Stimulated activated naive B cell treated with anti-CD40 and anti-IgM and Interleukin-4, amounts not matched to agents 10 μg/mL and 1 μg/mL and 100 μg/mL, for 72 hours (primary cell): ENCODE results near the gene ABCD1.

Experiments
- ATAC-seq, 2 donors: fragments of 150-1000 bp; cut with Tn5 transposase; replicated peaks; 2 replicates each; pipeline ENCODE4 v1.10.0; 2021; ENCODE audit warnings: moderate library complexity in 1 of 2
- DNase-seq: peaks from one replicate; pipeline ENCODE4 v3.0.0; 2021
- H3K27ac Mint-ChIP-seq: one replicate; pipeline ENCODE4 v1.8.0; 2022; ENCODE audit warnings: mild to moderate bottlenecking, mixed read lengths
- H3K27me3 Mint-ChIP-seq, 2 donors: one replicate each; pipeline ENCODE4 v1.8.0; 2022; ENCODE audit warnings: mixed read lengths in 2 of 2
- H3K36me3 Mint-ChIP-seq, 2 donors: one replicate each; pipeline ENCODE4 v1.8.0; 2022; ENCODE audit warnings: mixed read lengths in 2 of 2, mild to moderate bottlenecking in 1 of 2
- H3K4me1 Mint-ChIP-seq, 2 donors: one replicate each; pipeline ENCODE4 v1.8.0; 2022; ENCODE audit warnings: mixed read lengths in 2 of 2, mild to moderate bottlenecking in 1 of 2
- H3K4me3 Mint-ChIP-seq, 2 donors: one replicate each; pipeline ENCODE4 v1.8.0; 2022; ENCODE audit warnings: mild to moderate bottlenecking in 2 of 2, mixed read lengths in 2 of 2, moderate library complexity in 1 of 2
- H3K9me3 Mint-ChIP-seq, 2 donors: one replicate each; pipeline ENCODE4 v1.8.0; 2022; ENCODE audit warnings: mixed read lengths in 2 of 2, mild to moderate bottlenecking in 1 of 2

The ABCD1 gene

GRCh38 chrX:153763298-153763932, 38.8 kb downstream of the ABCD1 start:
- H3K36me3 Mint-ChIP-seq = no peaks in the 10 kb centered on the region
- DNase-seq (no peak), ATAC-seq (peak in 1 of 2 donors; percentile 2)
- no peak overlapping the region for H3K4me3 Mint-ChIP-seq
- H3K27me3 Mint-ChIP-seq = peaks cover 0 to 10% of the 10 kb centered on the region in 2 donors
- peaks cover 19 to 32% of the 10 kb centered on the region in 2 donors for H3K4me1 Mint-ChIP-seq
- H3K27ac Mint-ChIP-seq = no peak overlapping the region
- H3K9me3 Mint-ChIP-seq = no peaks in the 10 kb centered on the region

GRCh38 chrX:153763989-153764755, 39.5 kb downstream of the ABCD1 start, which contains the start of gene PLXNB3:
Gene PLXNB3 (plus strand): TSS chrX:153764249. CDS start chrX:153765536, 1,287 bp downstream.
- Mint-ChIP-seq H3K4me1 (peaks cover 19 to 31% of the 10 kb centered on the region in 2 donors), H3K4me3 (peak within 1 kb of the TSS in 1 of 2 donors; percentile 44), H3K27ac (peak within 1 kb of the TSS; percentile 67), H3K36me3 (no peaks in the 10 kb centered on the region), H3K27me3 (peaks cover 0 to 10% of the 10 kb centered on the region in 2 donors), H3K9me3 (no peaks in the 10 kb centered on the region)
- ATAC-seq (peak; percentile 82), DNase-seq (peak; percentile 66)

- no peak overlapping the region for H3K27ac Mint-ChIP-seq
- no peak for DNase-seq
- no peaks in the 10 kb centered on the region for H3K36me3 Mint-ChIP-seq
- H3K27me3 Mint-ChIP-seq = peaks cover 0 to 10% of the 10 kb centered on the region in 2 donors
- H3K4me1 Mint-ChIP-seq = peaks cover 19 to 31% of the 10 kb centered on the region in 2 donors
- H3K9me3 Mint-ChIP-seq = no peaks in the 10 kb centered on the region
- no peak for ATAC-seq
- H3K4me3 Mint-ChIP-seq = no peak overlapping the region
These were observed 40.1 kb downstream of the ABCD1 start for GRCh38 chrX:153764786-153765137.

GRCh38 chrX:153765138-153766079, 40.8 kb downstream of the ABCD1 start:
- peaks cover 0 to 16% of the 10 kb centered on the region in 2 donors for H3K27me3 Mint-ChIP-seq
- ATAC-seq = no peak
- H3K4me3 Mint-ChIP-seq = peak overlapping the region in 1 of 2 donors; percentile 64
- peaks cover 19 to 31% of the 10 kb centered on the region in 2 donors for H3K4me1 Mint-ChIP-seq
- DNase-seq = no peak
- H3K27ac Mint-ChIP-seq = no peak overlapping the region
- no peaks in the 10 kb centered on the region for H3K9me3 Mint-ChIP-seq
- H3K36me3 Mint-ChIP-seq = no peaks in the 10 kb centered on the region

GRCh38 chrX:153766098-153766817, 41.6 kb downstream of the ABCD1 start:
- Mint-ChIP-seq H3K27me3 (peaks cover 0 to 16% of the 10 kb centered on the region in 2 donors), H3K4me1 (peaks cover 19 to 31% of the 10 kb centered on the region in 2 donors), H3K4me3 (peak overlapping the region; percentile 52 to 64), H3K36me3 (no peaks in the 10 kb centered on the region), H3K27ac (peak overlapping the region; percentile 9), H3K9me3 (no peaks in the 10 kb centered on the region)
- ATAC-seq = peak; percentile 62 to 72
- no peak for DNase-seq

- Mint-ChIP-seq H3K4me1 (peaks cover 19 to 31% of the 10 kb centered on the region in 2 donors), H3K27ac (no peak overlapping the region), H3K9me3 (no peaks in the 10 kb centered on the region), H3K27me3 (peaks cover 0 to 16% of the 10 kb centered on the region in 2 donors), H3K36me3 (no peaks in the 10 kb centered on the region), H3K4me3 (no peak overlapping the region)
- no peak for DNase-seq
- no peak for ATAC-seq
These were observed 42.4 kb downstream of the ABCD1 start for GRCh38 chrX:153766871-153767673.

GRCh38 chrX:153767674-153768055, 43.0 kb downstream of the ABCD1 start:
- no peak overlapping the region for H3K4me3 Mint-ChIP-seq
- peaks cover 0 to 16% of the 10 kb centered on the region in 2 donors for H3K27me3 Mint-ChIP-seq
- no peaks in the 10 kb centered on the region for H3K36me3 Mint-ChIP-seq
- DNase-seq (no peak), ATAC-seq (no peak)
- H3K4me1 Mint-ChIP-seq = peaks cover 19 to 31% of the 10 kb centered on the region in 2 donors
- H3K27ac Mint-ChIP-seq = no peak overlapping the region
- no peaks in the 10 kb centered on the region for H3K9me3 Mint-ChIP-seq

GRCh38 chrX:153768311-153769157, 43.9 kb downstream of the ABCD1 start:
- H3K9me3 Mint-ChIP-seq = no peaks in the 10 kb centered on the region
- no peak overlapping the region for H3K27ac Mint-ChIP-seq
- H3K36me3 Mint-ChIP-seq = no peaks in the 10 kb centered on the region
- DNase-seq = no peak
- peaks cover 19 to 31% of the 10 kb centered on the region in 2 donors for H3K4me1 Mint-ChIP-seq
- peaks cover 0 to 16% of the 10 kb centered on the region in 2 donors for H3K27me3 Mint-ChIP-seq
- ATAC-seq = no peak
- H3K4me3 Mint-ChIP-seq = no peak overlapping the region

- Mint-ChIP-seq H3K27ac (no peak overlapping the region), H3K27me3 (peaks cover 0 to 10% of the 10 kb centered on the region in 2 donors), H3K9me3 (no peaks in the 10 kb centered on the region), H3K4me3 (no peak overlapping the region), H3K4me1 (peaks cover 14 to 23% of the 10 kb centered on the region in 2 donors), H3K36me3 (no peaks in the 10 kb centered on the region)
- no peak for ATAC-seq
- no peak for DNase-seq
These were observed 44.7 kb downstream of the ABCD1 start for GRCh38 chrX:153769158-153769864.

GRCh38 chrX:153769865-153770600, 45.4 kb downstream of the ABCD1 start:
- no peak for ATAC-seq
- peaks cover 14 to 23% of the 10 kb centered on the region in 2 donors for H3K4me1 Mint-ChIP-seq
- H3K4me3 Mint-ChIP-seq = no peak overlapping the region
- H3K36me3 Mint-ChIP-seq = no peaks in the 10 kb centered on the region
- H3K27me3 Mint-ChIP-seq = peaks cover 0 to 10% of the 10 kb centered on the region in 2 donors
- no peaks in the 10 kb centered on the region for H3K9me3 Mint-ChIP-seq
- no peak for DNase-seq
- H3K27ac Mint-ChIP-seq = no peak overlapping the region

GRCh38 chrX:153770601-153771414, 46.2 kb downstream of the ABCD1 start:
- Mint-ChIP-seq H3K27me3 (peaks cover 0 to 10% of the 10 kb centered on the region in 2 donors), H3K9me3 (no peaks in the 10 kb centered on the region), H3K4me3 (no peak overlapping the region), H3K27ac (no peak overlapping the region), H3K4me1 (peaks cover 14 to 23% of the 10 kb centered on the region in 2 donors), H3K36me3 (no peaks in the 10 kb centered on the region)
- ATAC-seq (no peak), DNase-seq (no peak)
